Measurements from ENCODE around the gene ITGB1BP2. TPM values are rescaled to one million over a fixed set of nuclear protein-coding genes. Genes with fewer than 3 reads are reported as not detected.
"Not testable (repeated sequence)": the region's sequence is repeated elsewhere in the genome, so short reads cannot be mapped to it uniquely, and the experiment has no call there.

ITGB1BP2 gene
- total RNA-seq, 4 donors from 2014 or later = 0.16 to 1.9 (median 0.21) TPM; not detected in 1

DNA sequence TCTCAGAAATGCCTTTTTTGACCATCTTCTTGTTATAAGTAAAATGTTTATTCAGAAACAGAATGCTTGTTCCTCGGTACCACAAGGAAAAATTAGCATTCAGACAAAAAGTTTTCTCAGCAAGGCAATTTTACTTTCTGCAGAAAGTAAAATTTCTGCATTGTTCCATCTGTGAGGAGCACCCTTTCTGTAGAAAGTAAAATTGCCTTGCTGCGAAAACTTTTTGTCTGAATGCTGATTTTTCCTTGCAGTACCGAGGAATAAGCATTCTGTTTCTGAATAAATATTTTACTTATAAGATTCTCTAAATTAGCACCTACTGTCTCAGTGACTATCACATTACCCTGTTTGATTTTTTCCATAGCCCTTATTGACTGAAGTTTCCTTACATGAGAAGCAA, 24.8 kb downstream of the ITGB1BP2 start:
- intact Hi-C loops (cut with DNase I; ENCODE audit: low total_unique reads) = no loop called here
- TF ChIP-seq, protein P1, sequence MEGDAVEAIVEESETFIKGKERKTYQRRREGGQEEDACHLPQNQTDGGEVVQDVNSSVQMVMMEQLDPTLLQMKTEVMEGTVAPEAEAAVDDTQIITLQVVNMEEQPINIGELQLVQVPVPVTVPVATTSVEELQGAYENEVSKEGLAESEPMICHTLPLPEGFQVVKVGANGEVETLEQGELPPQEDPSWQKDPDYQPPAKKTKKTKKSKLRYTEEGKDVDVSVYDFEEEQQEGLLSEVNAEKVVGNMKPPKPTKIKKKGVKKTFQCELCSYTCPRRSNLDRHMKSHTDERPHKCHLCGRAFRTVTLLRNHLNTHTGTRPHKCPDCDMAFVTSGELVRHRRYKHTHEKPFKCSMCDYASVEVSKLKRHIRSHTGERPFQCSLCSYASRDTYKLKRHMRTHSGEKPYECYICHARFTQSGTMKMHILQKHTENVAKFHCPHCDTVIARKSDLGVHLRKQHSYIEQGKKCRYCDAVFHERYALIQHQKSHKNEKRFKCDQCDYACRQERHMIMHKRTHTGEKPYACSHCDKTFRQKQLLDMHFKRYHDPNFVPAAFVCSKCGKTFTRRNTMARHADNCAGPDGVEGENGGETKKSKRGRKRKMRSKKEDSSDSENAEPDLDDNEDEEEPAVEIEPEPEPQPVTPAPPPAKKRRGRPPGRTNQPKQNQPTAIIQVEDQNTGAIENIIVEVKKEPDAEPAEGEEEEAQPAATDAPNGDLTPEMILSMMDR (IDR thresholded peaks at IDR 0.05) = no peak
- TF ChIP-seq POLR2A (IDR thresholded peaks at IDR 0.05) = no peak
- no peak overlapping the region for H3K4me3 ChIP-seq (ENCODE audit: low read depth, poor library complexity, severe bottlenecking)
- 89 to 100% methylated on average over 3 of the region's 3 CpGs for WGBS, 2 donors
- DNase-seq (ENCODE audit: low spot score in 2 of 2) = no peak

DNA sequence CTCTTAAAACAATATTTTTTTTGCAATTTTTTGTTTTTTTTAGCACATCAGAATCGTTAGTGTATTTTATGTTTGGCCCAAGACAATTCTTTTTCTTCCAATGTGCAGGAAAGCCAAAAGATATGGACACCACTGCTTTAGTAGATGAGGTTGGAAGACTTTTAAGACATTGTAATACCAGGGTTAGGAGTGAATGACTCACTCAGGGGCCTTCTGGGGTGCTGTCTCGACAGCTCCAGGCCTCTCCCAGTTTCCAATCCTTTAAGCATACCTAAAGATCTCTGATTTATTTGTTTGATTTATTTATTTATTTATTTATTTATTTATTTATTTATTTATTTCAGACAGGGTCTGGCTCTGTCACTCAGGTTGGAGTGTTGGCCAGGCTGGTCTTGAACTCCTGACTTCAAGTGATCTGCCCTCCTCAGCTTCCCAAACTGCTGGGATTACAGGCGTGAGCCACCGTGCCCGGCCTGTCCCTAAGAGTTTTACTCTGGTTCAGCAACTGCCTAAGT, 47.7 kb downstream of the ITGB1BP2 start:
- H3K4me3 ChIP-seq (ENCODE audit: low read depth, poor library complexity, severe bottlenecking); DNase-seq (ENCODE audit: low spot score in 2 of 2); intact Hi-C loops (cut with DNase I; ENCODE audit: low total_unique reads): not testable (repeated sequence)
- WGBS, 2 donors = 44 to 49% methylated on average over 2 of the region's 5 CpGs

DNA sequence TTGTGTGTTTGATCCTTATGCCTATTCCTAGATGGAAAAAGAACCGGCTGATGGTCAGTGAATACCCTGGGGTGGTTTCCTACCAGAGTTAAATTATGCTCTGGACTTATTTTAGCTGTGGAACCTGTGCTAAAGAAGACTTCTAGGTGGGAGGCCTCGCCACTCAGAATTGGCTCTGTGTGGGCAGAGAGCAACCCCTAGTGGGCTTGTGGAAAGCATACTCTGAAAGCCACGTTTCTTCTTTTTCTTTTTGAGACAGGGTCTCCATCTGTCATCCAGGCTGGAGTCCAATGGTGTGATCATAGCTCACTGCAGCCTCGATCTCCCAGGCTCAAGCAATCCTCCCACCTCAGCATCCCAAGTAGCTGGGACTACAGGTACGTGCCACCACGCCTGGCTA, 48.3 kb downstream of the ITGB1BP2 start:
- DNase-seq (ENCODE audit: low spot score in 2 of 2); intact Hi-C loops (cut with DNase I; ENCODE audit: low total_unique reads); H3K4me3 ChIP-seq (ENCODE audit: low read depth, poor library complexity, severe bottlenecking): not testable (repeated sequence)
- WGBS, 2 donors = 39 to 78% methylated on average over 2 to 3 of the region's 6 CpGs

DNA sequence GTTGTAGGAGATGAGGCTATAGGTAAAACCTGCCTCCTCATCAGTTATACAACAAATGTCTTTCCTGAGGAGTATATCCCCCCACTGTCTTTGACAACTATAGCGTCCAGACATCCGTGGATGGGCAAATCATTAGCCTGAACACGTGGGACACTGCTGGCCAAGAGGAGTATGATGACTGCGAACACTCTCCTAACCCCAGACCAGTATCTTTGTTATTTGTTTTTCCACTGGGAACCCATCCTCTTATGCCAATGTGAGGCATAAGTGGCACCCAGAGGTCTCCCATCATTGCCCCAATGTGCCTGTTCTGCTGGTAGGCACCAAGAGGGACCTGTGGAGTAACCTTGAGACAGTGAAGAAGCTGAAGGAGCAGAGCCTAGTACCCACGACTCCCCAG, 50.9 kb downstream of the ITGB1BP2 start:
- 83 to 100% methylated on average over 4 to 5 of the region's 5 CpGs for WGBS, 2 donors
- H3K4me3 ChIP-seq (ENCODE audit: low read depth, poor library complexity, severe bottlenecking); DNase-seq (ENCODE audit: low spot score in 2 of 2); intact Hi-C loops (cut with DNase I; ENCODE audit: low total_unique reads): not testable (repeated sequence)

Other genes starting within 250 kb of the ITGB1BP2 start
- 100 to 1,000 TPM in 1 of 4 donors, 10 to 100 TPM in 3; 55.0 to 102 (median 70.4) TPM for gene SNX12, start 233.4 kb upstream of the ITGB1BP2 start, total RNA-seq
- gene FOXO4, start 205.9 kb upstream of the ITGB1BP2 start, total RNA-seq = 10 to 100 TPM; 17.7 to 29.9 (median 23.3) TPM
- gene CXorf65, start 195.0 kb upstream of the ITGB1BP2 start, total RNA-seq = 1 to 10 TPM in 1 of 4 donors, not detected in 3; 1.9 TPM
- gene IL2RG, start 190.2 kb upstream of the ITGB1BP2 start, total RNA-seq = 10 to 100 TPM in 2 of 4 donors, 1 to 10 TPM in 2; 7.0 to 19.8 (median 10.6) TPM
- 10 to 100 TPM; 27.3 to 42.9 (median 31.7) TPM for gene MED12, start 183.2 kb upstream of the ITGB1BP2 start, total RNA-seq
- under 1 TPM; 0.21 to 0.52 (median 0.43) TPM for gene NLGN3, start 156.9 kb upstream of the ITGB1BP2 start, total RNA-seq
- gene GJB1, start 78.5 kb upstream of the ITGB1BP2 start, total RNA-seq = 1 to 10 TPM in 2 of 4 donors, under 1 TPM in 2; 0.19 to 2.4 (median 1.5) TPM
- gene ZMYM3, start 47.6 kb upstream of the ITGB1BP2 start, total RNA-seq = 10 to 100 TPM; 12.4 to 17.5 (median 15.0) TPM
- 100 to 1,000 TPM; 166 to 216 (median 191) TPM for gene NONO, start 18.1 kb upstream of the ITGB1BP2 start, total RNA-seq
- gene TAF1, start 64.6 kb downstream of the ITGB1BP2 start, total RNA-seq = 10 to 100 TPM; 34.3 to 44.9 (median 38.2) TPM
- 100 to 1,000 TPM in 1 of 4 donors, 10 to 100 TPM in 3; 72.2 to 139 (median 90.6) TPM for gene OGT, start 231.4 kb downstream of the ITGB1BP2 start, total RNA-seq

Measured in lower leg skin (tissue), 4 donors.